UCSD-AML1 (cell line): ENCODE measurements around the gene JARID2.

ENCODE experiments used
- DNase-seq: peaks from one replicate; lab custom pipeline; 2025; ENCODE audit not compliant: unreplicated experiment; lab: John Stamatoyannopoulos, UW

JARID2 gene

GRCh38 chr6:15264412-15264811 lies 18.5 kb downstream of the JARID2 start:
- no peak for DNase-seq

GRCh38 chr6:15264902-15265761 lies 19.3 kb downstream of the JARID2 start:
- DNase-seq = no peak

- DNase-seq = no peak
Measured at GRCh38 chr6:15265787-15266186, 19.9 kb downstream of the JARID2 start.

DNA sequence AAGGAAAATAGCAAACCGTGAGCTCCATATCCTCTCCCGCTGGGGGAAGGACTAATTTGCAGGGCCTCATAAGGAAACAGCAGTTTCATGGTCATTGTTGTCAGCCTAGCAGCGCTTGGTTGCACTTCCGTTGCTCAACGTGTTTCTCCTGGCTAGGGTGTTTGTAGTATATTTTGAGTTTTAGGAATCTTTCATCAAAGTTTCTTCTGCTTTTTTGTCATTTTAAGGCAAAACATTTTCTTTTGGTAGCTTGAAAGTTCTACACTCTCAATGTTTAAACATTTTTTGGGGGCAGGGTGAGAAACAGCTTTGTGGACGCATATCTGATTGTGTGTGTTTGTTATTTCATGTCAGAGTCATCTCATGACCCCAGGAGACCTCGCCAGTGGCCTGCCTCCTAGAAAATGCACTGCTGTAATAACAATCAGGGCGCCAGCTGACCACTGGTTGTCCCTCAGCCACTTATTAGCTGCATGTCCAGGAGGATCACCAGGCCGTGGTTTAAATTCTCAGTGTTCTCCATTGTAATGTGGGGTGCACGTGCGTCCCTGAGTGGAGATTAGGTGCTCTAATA lies 20.6 kb downstream of the JARID2 start:
- peak; percentile 30 for DNase-seq

GRCh38 chr6:15267221-15267620 lies 21.4 kb downstream of the JARID2 start:
- DNase-seq = no peak

GRCh38 chr6:15268137-15268908 lies 22.5 kb downstream of the JARID2 start:
- DNase-seq = no peak

- no peak for DNase-seq
Measured at GRCh38 chr6:15269011-15269410, 23.1 kb downstream of the JARID2 start.

GRCh38 chr6:15269619-15270018 lies 23.8 kb downstream of the JARID2 start:
- no peak for DNase-seq

- DNase-seq = no peak
Measured at GRCh38 chr6:15270402-15270801, 24.5 kb downstream of the JARID2 start.

- no peak for DNase-seq
Measured at GRCh38 chr6:15272562-15272961, 26.7 kb downstream of the JARID2 start.

DNA sequence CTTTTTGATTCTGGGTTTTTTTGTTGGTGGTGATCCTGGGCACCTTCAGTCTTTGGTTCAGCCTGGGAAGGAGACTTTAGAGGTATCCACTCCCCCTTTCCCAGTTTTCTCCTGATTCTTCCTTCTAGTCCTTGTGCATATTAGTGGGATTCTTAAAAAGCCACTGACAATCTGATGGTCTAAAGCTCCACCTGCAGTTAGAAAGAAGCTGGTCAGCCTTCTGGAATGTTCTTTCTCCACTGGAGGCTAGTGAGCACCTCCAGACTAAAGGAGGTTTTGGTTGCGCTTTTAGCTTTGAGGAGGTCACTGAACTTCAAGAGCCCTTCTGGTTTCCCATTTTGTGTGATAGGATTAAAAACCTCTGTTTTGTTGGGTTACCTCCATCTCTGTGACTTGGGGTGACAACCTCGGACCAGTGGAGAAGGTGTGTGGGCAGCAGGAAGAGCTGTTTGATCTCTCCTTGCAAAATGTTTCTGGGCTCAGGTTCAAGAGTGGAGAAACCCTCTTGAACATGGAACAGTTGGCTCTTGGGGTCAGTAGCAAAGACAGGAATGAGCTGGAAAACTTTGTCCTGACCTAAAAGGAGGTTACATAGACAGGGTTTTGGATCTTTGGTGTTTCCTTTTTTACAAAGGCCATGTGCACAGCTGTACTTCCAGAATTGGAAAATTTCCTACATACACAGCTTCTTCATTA lies 29.0 kb downstream of the JARID2 start:
- no peak for DNase-seq

GRCh38 chr6:15276036-15276985 lies 30.4 kb downstream of the JARID2 start:
- DNase-seq = no peak

- DNase-seq = no peak
Measured at GRCh38 chr6:15279047-15279661, 33.3 kb downstream of the JARID2 start.

DNA sequence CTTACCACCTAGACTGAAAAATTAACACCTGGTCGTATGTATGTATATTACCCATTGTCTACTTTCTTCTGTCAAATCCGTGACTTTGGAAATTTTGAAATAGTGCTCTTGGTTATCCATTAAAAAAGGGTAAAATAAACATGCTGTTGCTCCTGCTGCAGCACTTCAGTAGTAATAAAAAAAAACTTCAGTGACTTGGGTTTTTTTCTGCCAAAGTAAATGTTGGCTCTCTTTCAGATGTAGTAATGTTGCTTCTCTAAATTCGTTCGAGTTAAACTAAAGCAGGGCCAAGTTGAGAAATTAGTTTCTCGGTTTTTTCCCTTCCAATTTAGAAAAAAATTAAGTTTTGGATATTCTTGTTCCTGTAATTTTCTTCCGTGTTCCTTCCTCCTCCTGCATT lies 34.2 kb downstream of the JARID2 start:
- DNase-seq = no peak

GRCh38 chr6:15280961-15281360 lies 35.1 kb downstream of the JARID2 start:
- no peak for DNase-seq

DNA sequence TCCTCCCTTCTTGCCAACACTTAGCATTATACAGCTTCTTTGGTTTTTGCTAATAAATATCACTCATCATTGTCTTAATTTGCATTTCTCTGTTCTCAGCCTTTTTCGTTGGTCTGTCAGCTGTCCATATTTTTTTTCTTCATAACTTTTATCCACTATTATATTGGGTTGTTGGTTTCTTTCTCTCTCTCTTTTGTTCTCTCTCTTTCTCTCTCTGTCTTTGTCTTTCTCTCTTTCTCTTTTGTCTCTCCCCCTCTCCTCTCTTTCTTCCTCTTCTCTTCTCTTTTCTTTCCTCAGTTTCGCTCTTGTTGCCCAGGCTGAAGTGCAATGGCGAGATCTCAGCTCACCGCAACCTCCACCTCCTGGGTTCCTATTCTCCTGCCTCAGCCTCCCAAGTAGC lies 36.5 kb downstream of the JARID2 start:
- no peak for DNase-seq

DNA sequence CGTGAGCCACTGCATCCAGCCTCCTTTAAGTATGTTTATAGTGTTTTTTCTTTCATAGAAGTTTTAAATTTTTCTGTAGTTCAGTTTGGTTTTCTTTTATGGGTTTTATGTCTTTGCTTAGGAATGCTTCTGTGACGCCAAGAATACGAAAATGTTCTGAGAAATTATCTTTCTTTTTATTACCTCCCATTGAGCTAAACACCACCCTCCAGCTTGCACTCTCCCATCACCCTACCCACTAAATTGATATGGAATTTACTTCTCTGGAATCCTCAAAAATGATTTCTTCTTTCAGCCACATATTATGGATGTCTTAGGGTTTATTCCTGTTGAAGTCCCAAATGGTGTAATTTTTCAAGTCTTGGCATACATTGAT lies 38.1 kb downstream of the JARID2 start:
- no peak for DNase-seq

- no peak for DNase-seq
Measured at GRCh38 chr6:15284743-15285142, 38.9 kb downstream of the JARID2 start.

- DNase-seq = no peak
Measured at GRCh38 chr6:15285682-15286294, 39.9 kb downstream of the JARID2 start.
